ENCODE measurements around the gene SYT2. TPM values are rescaled to one million over a fixed set of nuclear protein-coding genes. Genes with fewer than 3 reads are reported as not detected.

Gene SYT2
- total and polyA plus RNA-seq, 10 of the 15 experiments (the other 5 are each of a cell fraction or from before 2014, with no cell fraction given): not detected

- ChIA-PET CTCF (interaction anchor here (1.4 kb wide), 1 partner anchor 9 kb away, joined by 6 read pairs; no protein-coding TSS in a partner anchor), RAD21 (ENCODE audit: unreplicated experiment) (no interaction called here), SMC1A (ENCODE audit: uncharacterized antibody, unreplicated experiment) (interaction anchor here (6.6 kb wide), 1 partner anchor 7 kb away, joined by 50 read pairs; no protein-coding TSS in a partner anchor), POLR2A (no interaction called here)
- H3K27me3 ChIP-seq (replicated peaks in 1 of 2; ENCODE audit: control insufficient read depth in 2 of 2, insufficient read depth in 2 of 2, low read length in 1 of 2): no peaks in the 10 kb centered on the region
- intact Hi-C loops (cut with micrococcal nuclease; ENCODE audit: unreplicated experiment): no loop called here
- DNase-seq (ENCODE audit: low read depth, low spot score): no peak
- no peak for ATAC-seq
- H3K4me3 ChIP-seq: no peak overlapping the region
- H4K20me1 ChIP-seq (ENCODE audit: control insufficient read depth, insufficient read depth): no peaks in the 10 kb centered on the region; the same call in 1 of the 2 replicates
- no peak overlapping the region for H3K9ac ChIP-seq (ENCODE audit: control insufficient read depth, insufficient read depth, low read length)
- H3K4me2 ChIP-seq (ENCODE audit: control insufficient read depth, insufficient read depth): no peak overlapping the region
- no peaks in the 10 kb centered on the region for H3K79me2 ChIP-seq (ENCODE audit: control insufficient read depth, insufficient read depth, low read length)
- whole genome bisulfite sequencing (ENCODE audit: insufficient coverage, insufficient replicate concordance, low lambda C conversion rate, missing lambda C conversion rate): 0% methylated on average over 1 of the region's 1 CpG
- H2AFZ ChIP-seq (ENCODE audit: control insufficient read depth, low read depth, low read length): no peak overlapping the region
- H3K4me1 ChIP-seq (ENCODE audit: control insufficient read depth, insufficient read depth, low read length): no peaks in the 10 kb centered on the region
- H3K36me3 ChIP-seq (ENCODE audit: control insufficient read depth in 2 of 2, insufficient read depth in 2 of 2, low read length in 1 of 2): no peaks in the 10 kb centered on the region
- H3K27ac ChIP-seq (ENCODE audit: control insufficient read depth, insufficient read depth): no peak overlapping the region
- no peaks in the 10 kb centered on the region for H3K9me3 ChIP-seq (replicated peaks; ENCODE audit: control insufficient read depth, insufficient read depth, low read length)
- in situ Hi-C loops (cut with MboI): no loop called here
- FAIRE-seq: no peak
- no TSS peak for BruUV-seq (replicated peaks)
- TF ChIP-seq SKIL (IDR thresholded peaks at IDR 0.05; ENCODE audit: low read depth, poor library complexity, severe bottlenecking) (no peak), YBX1 (IDR thresholded peaks at IDR 0.05) (no peak), PRDM15 (CRISPR knock-in tag; IDR thresholded peaks at IDR 0.05) (no peak), NFYB (IDR thresholded peaks at IDR 0.05; ENCODE audit: insufficient read depth, low read depth, low read length) (no peak), SUZ12 (IDR thresholded peaks at IDR 0.05; ENCODE audit: unreplicated experiment) (no peak), ZNF217 (IDR thresholded peaks at IDR 0.05) (no peak), GABPA (IDR thresholded peaks at IDR 0.05; ENCODE audit: low read depth) (no peak), CBX3 (IDR thresholded peaks at IDR 0.05; ENCODE audit: borderline replicate concordance, low read depth) (no peak), BCLAF1 (IDR thresholded peaks at IDR 0.05) (no peak), CBX5 (IDR thresholded peaks at IDR 0.05; ENCODE audit: low read depth) (no peak), BCL11A (IDR thresholded peaks at IDR 0.05; ENCODE audit: low read depth, low read length) (no peak), ZBTB11 (CRISPR knock-in tag; IDR thresholded peaks at IDR 0.05) (no peak)
Observed at GRCh38 chr1:202580619-202581018, 129.6 kb downstream of the SYT2 start.
